GM12865 (cell line): ENCODE results near the gene ZNF609.

Experiments
- DNase-seq: peaks from one replicate; pipeline ENCODE4 v3.0.0; 2010; ENCODE audit warnings: low read depth
- H3K4me3 ChIP-seq: 2 replicates; pipeline ENCODE4 v1.5.1; 2011; ENCODE audit warnings: mild to moderate bottlenecking, low read depth, low read length, control low read depth
- TF ChIP-seq, protein P1 (sequence below): IDR thresholded peaks from 2 replicates; pipeline ENCODE4 v1.5.1; 2011; ENCODE audit warnings: low read length, control low read depth, low read depth, inconsistent platforms; ENCODE audit not compliant: insufficient read depth; ENCODE audit errors: missing control alignments

ZNF609 gene

GRCh38 chr15:64580696-64581407 is 120.5 kb downstream of the ZNF609 start:
- no peak overlapping the region for H3K4me3 ChIP-seq
- no peak for DNase-seq
- TF ChIP-seq, protein P1, sequence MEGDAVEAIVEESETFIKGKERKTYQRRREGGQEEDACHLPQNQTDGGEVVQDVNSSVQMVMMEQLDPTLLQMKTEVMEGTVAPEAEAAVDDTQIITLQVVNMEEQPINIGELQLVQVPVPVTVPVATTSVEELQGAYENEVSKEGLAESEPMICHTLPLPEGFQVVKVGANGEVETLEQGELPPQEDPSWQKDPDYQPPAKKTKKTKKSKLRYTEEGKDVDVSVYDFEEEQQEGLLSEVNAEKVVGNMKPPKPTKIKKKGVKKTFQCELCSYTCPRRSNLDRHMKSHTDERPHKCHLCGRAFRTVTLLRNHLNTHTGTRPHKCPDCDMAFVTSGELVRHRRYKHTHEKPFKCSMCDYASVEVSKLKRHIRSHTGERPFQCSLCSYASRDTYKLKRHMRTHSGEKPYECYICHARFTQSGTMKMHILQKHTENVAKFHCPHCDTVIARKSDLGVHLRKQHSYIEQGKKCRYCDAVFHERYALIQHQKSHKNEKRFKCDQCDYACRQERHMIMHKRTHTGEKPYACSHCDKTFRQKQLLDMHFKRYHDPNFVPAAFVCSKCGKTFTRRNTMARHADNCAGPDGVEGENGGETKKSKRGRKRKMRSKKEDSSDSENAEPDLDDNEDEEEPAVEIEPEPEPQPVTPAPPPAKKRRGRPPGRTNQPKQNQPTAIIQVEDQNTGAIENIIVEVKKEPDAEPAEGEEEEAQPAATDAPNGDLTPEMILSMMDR: no peak

- H3K4me3 ChIP-seq: no peak overlapping the region
- no peak for DNase-seq
- TF ChIP-seq, protein P1: no peak
Observed at GRCh38 chr15:64581408-64581761, 121.0 kb downstream of the ZNF609 start.

DNA sequence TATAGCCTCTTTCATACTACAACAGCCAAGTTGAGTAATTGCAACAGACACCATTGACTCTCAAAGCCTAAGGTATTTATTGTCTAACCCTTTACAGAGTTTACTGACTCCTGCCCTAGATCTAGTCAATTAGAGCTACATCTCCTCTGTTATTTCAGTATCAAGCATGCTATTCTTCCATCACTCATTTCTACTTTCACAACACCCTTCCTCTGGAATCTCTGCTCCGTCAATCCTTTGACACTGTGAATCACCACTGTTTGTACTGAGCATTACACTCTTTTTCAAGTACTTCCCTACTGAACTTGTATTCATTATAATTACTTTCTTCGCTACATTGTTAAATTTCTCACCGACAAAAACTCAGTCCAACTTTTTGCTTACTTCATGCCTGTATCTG is 121.8 kb downstream of the ZNF609 start:
- no peak for DNase-seq
- TF ChIP-seq, protein P1: no peak
- H3K4me3 ChIP-seq: no peak overlapping the region

DNA sequence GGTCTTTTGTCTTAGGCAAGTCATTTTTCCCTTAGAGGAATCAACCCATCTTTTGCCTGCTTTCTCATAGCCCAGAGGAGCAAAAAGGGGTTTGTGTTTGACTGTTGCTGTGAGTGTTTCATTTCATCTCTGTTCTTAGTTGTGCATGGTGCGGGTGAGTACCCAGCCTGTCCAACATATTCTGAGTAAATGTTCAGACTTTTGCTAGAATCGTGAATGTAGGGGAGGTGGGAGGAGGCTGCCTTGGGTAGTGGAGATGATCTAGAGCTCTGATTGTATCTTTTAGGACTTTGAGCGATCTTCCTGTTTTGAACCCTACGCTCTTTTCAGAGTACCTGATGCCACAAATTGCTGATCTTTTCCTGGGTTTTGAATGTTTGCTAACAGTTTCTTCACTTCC is 123.1 kb downstream of the ZNF609 start:
- TF ChIP-seq, protein P1: no peak
- H3K4me3 ChIP-seq: no peak overlapping the region
- no peak for DNase-seq

- TF ChIP-seq, protein P1: no peak
- DNase-seq: no peak
- H3K4me3 ChIP-seq: no peak overlapping the region
Observed at GRCh38 chr15:64583983-64584382, 123.6 kb downstream of the ZNF609 start.

GRCh38 chr15:64586259-64586870 is 126.0 kb downstream of the ZNF609 start:
- TF ChIP-seq, protein P1: no peak
- H3K4me3 ChIP-seq: no peak overlapping the region
- DNase-seq: no peak

GRCh38 chr15:64586984-64587383 is 126.6 kb downstream of the ZNF609 start:
- H3K4me3 ChIP-seq: no peak overlapping the region
- no peak for DNase-seq
- TF ChIP-seq, protein P1: no peak
